Stimulated activated CD8-positive, alpha-beta memory T cell treated with anti-CD3 and anti-CD28 coated beads, Interleukin-4, amount 100 ng/mL, for 48 hours (primary cell): ENCODE measurements around the gene NME7.

Experiments used
- DNase-seq: peaks from one replicate; pipeline ENCODE4 v3.0.0-alpha.2; 2020

NME7 gene

DNA sequence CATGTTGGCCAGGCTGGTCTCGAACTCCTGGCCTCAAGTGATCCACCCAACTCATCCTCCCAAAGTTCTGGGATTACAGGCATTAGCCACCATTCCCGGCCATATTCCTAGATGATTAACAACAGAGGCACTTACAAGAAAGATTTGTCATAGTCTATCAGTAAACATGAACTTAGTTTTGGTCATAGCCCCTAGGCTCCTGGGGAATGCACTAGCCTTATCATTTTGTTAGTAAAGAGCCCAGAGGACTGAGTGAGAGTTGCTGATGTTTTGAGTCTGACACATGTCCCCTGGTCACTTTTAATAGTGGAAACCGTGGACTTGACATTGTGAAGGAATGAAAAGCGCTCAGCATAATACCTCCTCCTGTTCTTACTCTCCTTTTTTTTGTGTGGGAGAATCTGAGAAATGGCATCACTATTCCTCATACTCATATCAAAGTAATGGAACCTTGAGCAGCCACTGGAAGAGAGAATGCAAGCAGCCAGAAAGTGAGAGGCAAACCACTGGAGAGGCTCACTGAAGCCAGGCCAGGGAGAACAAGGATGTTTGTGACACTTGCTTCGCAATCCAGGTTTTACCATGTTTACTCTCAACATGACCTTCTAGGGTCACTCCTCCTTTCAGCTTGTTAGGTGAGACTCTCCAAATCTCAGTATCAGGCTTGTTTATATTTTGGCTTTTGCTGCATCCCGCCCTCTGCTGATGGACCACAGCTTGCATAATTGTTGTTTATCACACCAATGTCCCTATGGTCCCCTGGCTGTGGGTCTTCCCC, 246.3 kb downstream of the NME7 start:
- DNase-seq = no peak

DNA sequence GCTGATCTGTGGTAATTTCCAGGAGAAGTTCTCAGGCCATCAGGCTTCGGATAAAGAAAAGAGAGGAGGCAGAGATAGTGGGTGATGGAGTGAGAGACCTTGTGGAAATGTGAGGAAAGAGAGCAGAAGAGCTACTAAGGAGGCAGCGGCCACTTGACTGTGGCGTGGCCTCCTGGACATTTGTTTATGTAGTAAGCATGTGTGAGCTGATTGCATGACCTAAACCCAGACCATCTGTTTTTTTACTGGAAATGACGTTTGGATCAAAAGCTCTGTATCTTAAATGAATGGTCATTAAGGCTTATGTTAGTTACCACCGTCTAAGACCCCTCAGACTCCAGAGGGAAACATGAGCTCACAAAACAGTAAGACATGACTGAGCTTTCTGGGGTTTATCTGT, 247.5 kb downstream of the NME7 start:
- no peak for DNase-seq

DNA sequence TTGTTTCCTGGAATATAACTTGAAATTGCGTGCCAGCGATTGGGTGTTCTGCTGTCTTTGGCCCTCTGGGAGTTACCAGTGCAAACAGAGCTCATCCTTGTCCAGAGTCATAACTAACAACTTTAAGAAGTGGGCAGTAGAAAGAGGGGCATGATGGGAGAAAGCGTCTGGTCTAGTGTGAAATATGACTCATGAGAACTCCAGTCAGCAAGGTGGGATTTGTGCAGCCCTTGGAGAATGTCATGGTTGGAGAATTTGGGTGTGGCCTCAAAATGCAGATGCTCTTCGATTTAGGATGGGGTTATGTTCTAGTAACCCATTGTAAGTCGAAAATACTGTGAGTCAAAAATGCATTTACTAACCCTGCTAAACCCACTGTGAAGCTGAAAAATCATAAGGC, 248.2 kb downstream of the NME7 start:
- DNase-seq = no peak

DNA sequence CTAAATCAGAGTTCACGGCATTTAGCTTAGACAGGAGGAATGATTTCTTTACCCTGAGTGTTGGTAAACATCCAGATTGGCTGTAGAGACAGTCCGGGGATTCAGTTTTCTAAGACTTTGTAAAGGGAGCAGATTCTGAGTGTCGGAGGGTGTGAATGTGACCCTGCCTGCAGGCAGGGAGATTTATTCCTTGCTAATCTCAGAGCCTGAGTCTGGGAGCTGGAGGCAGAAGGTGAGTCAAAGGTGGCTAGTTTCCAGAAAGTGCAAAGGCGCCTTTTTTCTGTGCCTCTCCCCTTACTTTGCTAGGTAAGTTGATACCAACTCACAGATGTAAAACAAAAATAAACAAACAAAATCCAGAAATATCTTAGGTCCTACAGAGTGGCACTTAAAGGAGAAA, 249.4 kb downstream of the NME7 start:
- no peak for DNase-seq

DNA sequence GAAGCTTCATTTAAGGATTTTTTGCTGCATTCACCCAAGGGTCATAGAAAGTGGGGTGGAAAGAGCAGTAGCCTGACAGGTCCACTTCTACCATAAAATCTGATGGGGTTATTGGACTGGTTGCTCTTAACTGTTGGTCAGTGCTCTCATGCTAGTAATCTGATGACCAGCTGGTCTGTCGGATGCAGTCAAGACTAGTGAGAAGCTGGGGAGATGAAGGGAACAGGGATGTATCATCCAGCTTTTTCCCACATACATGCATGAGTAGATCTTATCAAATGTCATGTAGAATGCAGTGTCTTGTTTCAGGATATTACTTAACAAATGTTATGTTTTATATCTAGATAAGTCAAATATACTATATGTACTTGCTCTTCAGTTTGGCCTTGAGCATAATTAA, 250.0 kb downstream of the NME7 start:
- no peak for DNase-seq

DNA sequence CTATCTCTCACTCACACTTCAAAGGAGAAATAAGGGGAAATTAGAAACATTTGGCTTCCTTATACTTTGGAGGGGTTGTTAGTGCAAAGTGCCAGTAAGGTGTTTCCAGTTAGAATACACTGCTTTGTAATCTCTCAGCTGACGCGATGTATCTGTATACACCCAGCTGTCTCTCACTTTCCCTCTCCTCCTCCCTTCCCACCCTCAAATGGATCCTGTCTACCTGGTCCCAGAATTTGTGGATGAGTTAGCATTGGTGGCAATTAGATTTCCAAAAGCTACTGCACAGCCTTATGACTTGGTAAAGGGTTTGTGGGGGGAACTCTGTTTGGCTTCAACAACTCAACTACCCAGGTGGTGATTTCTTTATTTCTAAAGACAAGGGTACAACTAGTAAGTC, 250.6 kb downstream of the NME7 start:
- DNase-seq = no peak

DNA sequence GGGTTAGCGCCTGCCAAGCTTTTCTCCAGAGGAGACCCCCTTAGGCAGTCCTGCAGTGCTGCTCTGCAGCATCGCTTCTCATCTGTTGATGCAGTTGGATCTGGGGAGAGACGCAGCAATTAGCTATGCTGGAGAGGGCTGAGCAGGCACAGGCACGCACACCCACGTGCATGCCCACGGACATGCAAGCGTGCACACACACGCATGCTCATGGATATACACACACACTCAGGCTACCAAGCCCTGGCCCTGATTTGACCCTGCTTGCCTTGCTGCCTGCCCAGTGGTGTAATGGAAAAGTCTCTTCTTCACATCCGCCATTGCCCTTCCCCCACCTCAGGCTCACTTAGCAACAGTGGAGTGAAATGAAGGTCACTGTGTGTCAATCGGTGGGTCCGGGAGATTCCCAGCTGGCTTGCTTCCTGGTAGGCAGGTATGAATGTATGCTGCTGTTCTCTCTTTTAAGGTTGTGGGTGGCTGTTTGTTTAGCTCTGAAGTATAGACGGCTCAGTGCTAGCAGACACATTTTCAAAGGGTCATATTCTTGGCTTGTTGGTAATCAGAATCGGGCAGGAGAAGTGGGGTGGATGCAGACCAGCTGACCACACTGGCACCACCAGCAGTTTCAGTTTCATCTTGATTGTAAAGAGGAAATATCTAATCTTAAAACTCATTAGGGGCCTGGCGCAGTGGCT, 251.6 kb downstream of the NME7 start:
- DNase-seq = peak; percentile 48

DNA sequence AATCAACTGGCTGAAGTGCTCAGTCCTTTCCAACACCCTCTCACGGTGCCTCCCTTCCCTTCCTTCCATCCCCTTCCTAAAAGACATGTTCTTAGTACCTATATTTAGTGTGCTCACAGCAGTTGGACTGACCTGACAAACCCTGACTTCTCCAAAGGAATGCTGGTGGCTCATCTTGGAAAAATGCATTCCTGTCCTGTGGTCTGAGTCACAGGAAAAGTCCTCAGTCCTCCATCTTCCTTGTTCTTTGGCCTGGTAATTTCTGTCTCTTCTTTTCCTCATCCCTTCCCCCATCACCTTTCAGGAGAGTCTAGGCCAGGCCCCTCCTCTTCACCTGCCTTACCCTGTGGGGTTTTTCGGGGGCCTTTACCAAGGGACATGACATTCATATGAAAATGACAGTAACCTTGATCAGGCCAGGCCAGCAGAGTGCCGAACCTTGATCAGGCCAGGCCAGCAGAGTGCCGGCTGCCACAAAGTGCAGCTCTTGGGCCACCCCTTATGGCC, 253.9 kb downstream of the NME7 start:
- no peak for DNase-seq

DNA sequence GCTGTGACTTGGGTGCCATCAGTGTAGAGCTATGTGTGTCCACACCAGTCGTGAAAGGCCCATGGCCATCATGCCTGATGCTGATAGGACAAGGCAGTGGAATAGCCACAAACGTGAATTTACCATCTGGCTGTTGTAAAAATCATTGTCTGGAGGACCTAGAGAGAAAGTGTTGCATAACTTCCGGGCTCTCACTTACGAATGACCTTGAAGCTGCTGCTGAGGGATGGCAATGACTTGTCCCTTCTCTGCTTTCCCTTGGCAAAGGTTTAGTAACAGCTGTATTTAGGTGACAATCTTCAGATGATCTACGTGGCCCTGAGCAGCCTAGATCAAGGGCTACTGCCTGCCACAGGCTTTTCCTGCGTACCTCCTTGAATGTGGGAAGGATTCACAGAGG, 255.4 kb downstream of the NME7 start:
- DNase-seq = no peak

DNA sequence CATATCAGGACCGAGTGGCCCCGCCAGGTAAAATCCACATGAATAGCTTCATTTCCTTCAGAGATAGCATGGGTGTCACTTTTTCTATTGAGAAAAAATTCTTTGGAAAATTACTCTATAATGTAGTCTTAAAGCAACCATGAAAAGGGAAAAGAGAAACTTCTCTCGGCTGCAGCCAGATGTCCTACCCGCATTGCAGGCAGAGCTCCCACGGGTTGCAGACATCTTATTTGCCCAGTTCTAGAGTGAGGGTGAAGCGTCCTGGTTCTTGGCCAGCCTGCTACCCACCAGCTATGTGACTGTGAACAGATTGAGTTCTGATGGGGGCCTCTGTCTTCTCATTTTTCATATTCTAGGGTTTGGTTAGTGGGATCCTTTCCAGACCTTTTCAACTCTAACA, 256.1 kb downstream of the NME7 start:
- no peak for DNase-seq

DNA sequence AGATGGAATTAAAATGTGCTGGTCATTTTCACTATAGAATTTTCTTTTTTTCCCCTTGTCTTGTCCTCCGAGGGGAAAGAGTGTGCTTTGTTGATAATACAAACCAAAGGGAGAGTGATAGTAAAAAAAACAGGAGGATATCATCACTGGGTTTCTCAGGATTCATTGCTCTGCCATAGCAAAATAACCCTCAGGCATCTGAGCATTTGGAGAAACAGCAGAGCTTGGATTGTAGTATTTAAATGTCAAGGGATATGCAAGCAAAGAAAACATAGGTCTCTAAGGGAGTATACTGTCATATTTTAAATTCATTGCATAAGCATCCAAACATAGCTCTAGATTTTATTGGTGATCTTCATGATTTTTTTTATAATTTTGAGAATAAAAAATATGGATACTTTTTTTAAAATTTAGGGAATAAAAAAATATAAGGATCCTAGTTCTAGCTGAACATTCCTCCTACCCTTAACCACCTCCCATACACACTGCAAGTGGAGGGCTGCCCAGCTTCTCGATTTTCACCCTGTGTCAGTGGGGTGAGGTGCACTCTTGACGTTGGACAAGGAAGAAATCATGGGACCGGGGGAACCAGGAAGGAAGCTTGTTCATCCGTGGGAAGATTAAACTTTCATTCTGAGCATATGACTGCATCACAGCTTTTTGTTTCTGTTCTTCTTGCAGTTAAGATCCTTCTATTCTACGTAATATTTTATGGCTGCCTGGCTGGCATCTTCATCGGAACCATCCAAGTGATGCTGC, 256.7 kb downstream of the NME7 start:
- no peak for DNase-seq

DNA sequence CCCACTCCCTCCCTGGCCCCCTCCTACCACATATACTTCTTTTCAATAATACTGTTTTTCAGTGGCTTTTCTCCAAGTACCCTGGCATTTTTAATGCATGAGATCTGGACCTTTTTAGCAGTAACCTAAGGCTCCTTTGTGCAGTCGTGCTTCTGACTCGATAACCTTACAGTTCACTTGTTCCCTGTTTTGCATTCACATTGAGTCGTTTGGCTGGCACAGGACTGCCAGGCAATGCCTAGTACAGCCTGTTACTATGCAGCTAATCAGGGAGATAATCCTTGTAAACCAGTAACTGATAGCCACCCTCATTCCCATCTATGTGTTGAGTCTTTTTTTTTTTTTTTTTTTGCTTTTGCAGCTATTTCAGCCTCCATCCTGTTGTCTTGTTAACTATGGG, 257.4 kb downstream of the NME7 start:
- no peak for DNase-seq

DNA sequence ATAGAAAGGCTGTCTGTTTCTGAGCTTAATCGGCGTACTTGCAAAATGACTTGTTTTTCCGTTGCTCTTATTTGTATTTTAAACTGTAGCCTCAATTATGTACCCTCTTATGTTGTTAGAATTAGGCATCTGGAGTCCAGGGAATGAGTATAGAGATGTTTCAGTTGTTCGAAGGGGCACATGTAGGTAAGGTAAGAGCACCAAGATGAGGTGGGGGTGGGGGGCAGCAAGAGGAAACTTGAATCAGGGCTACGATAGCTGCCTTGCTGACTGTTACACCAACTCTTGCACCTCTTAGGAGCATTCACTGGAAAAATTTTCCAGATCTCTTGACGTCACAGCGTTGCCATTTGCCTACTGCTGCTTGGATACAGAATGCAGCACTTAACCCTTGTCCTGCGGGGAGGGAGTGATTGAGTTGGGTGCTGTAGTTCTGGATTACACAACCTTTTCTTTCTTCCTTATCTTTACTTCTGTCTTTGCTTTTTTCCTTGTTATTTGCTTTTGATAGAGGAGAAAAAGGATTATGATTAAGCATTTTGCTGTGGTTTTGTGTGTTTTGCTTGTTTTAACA, 257.9 kb downstream of the NME7 start:
- no peak for DNase-seq

DNA sequence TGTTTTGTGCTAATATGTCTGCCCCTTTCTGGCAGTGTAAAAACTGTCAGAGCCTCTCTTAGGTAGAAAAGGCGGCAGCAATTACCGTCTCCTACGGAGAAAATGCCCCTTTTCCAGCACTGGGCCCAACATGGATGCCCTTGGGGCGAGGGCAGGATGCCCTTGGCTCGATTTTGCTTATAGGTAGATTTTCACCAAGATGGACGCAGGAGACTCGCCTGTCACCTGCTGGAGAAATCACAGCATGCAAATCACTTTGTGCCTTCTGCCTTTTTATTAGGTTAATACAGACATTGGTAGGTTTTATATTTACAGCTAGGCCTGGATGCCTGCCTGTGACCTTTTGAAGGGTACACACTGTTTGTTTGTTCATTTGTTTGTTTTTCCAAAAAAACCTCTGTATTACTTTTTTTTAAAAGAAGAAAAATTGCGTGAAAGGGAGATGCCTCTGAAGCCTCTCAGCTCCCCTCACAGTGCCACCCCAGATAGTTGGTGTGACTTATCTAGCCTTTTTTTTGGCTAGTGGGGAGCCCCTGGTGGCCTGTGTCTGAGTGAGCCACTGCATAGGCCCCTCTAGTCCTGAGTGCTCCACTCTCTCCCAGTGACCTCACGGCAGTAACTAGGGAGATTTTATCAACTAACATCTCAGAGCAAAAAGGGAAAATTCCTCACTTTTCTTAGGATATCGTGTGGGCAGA, 258.6 kb downstream of the NME7 start:
- DNase-seq = no peak

DNA sequence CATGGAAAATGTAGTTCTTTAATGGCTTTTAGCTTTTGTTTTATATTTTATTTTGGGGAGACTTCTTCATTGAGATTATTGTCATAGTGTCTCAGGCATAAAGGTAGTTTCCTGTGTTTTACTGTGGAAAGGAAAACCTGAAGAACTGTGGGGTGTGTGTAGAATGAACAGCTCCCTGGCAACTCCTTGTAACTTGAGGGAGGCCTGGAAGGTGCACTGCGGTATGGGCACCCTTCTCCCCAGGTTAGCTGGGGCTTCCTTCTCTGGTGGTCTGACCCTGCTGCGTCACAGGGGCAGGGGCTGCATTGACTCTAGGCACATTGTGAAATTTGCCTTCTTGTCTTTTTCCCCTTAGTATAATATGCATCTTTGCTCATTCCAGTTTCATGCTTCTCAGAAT, 259.4 kb downstream of the NME7 start:
- DNase-seq = no peak

DNA sequence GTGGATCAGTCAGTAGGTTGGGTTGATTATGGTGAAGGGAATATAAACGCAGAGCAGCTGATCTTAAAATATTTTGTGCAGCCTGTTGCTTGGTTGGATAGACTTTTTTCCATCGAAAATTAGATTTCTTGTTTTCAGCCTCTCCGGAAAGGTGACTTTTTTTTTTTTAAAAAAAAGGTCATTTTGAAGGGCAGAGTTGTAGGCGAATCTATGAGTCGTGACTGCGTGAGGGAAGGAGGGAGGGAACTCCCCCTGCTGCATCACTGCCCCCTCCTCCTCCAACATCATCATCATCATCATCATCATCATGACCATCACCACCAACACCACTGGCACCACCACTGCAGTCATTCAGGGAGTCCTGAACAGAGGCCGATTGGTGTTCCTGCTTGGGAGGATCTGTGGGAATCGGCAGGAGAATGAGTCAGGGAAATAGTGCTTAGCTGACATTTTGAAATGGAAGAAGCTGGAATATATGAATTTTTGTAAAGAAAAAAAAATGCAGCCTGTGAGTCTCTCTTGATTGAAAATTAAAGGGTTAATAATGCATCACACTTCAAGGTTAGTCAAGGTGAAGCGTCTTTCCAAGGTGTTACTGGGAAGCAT, 259.9 kb downstream of the NME7 start:
- peak; percentile 42 for DNase-seq

DNA sequence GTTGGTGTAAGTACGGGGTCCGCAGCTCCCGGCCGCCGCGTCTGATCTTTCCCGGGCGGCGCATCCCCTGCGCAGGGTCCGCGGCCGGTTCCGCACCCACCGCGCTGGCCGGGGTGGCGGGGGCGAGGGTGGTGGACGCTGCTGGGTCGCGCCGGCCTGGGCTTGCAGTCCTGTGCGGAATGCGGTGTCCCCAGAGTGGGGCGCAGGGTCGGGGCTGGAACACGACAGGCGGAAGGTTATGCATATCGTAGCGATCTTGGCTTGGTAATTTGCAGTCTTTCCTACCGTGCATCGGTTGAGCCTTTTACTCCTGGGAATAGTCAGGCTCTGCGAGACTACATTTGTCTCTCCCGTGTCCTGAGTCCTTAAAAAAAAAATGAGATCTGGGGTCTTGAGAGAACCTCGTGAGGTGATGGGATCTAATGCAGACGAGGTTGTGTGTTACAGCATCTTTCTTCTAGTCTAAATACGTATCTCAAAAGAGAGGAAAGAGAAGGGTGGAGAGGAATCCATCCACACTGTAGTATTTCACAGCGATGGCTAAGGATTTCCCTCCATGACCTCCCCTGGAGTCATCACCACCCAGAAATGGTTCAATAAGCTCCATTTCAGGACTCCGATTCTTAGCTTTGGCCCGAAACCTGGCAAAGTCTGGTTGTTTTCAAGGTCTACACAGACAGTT, 260.5 kb downstream of the NME7 start:
- no peak for DNase-seq

DNA sequence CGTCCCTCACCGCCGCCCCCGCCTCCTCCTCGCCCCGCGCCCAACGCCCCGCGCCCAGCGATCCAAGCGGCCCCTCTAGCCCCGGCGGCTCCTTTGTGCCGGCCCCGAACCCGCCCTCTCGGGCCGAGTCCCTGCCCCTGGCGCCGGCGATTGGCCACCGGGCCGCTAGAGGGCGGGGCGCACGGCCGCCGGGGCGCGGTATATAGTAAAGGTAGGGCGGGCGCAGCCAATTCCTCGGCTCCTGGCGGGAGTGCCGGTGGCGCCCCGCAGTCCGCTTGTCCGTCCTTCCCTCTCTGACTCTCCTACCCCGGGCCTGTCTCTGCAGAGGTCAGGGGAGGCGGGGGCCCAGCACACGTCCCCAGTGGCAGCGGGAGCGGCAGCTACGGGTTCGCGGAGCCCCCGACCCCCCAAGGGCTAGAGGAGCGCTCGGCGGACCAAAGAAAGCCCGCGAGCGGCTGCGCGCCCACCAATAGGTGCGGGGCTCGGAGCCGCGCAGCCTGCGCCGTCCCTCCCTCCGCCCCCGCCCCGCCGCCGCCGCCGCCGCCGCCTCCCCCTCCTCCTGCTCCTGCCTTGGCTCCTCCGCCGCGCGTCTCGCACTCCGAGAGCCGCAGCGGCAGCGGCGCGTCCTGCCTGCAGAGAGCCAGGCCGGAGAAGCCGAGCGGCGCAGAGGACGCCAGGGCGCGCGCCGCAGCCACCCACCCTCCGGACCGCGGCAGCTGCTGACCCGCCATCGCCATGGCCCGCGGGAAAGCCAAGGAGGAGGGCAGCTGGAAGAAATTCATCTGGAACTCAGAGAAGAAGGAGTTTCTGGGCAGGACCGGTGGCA, 261.3 kb downstream of the NME7 start, which contains the start of gene ATP1B1:
TSS of gene ATP1B1 (plus strand) at position 596 of the 826 bp plus-strand sequence. CDS start at position 736, 140 bp downstream.
- peak; percentile 85 for DNase-seq

DNA sequence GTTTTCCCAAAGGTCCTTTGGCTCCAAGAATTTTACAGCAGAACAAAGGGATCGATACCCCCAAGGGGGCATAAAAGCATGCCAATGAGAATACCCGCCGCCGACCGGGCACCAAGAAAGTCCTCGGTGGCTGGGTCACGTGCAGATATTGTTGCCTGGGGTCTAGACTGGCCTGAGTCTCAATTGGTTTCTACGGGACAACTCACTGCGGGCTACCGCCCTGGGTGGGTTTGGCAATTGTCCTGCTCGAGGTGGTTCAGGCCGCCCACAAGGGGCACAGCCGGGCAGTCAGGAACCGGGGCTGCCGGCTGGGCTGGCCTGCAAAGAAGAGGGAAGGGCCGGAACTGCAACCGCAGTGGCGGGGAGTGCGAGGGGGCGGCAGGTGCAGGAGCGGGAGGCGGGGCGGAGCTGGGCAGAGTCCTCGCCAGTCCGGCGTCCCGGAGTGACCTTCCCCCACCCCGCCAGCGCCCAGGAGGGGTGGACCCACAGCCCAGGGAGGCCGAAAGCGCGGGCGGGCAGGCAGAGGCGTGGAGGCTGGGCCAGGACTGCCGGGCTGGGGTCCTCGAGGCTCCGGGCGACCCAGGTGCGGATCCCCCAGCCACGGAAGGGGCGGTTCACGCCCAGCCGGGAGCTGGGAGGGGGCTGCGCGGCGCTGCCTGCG, 262.0 kb downstream of the NME7 start:
- peak; percentile 48 for DNase-seq

DNA sequence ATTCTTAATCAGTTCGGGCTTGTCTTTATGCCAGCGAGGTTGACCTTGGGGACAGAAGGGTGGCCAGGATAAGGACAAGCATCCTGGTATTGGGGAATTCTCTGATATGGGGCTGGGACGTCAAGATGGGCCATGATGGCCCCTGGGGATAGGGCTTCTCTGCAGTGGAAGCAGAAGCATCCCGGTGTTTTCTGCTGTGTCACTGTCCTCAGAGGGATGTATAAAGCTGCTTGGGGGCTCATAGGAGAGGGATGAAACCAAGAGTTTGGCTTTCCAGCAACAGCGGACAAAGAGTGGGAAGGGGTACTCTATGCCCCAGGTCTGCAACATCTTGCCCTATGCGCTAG, 262.5 kb downstream of the NME7 start:
- DNase-seq = no peak
